Retinal pigment epithelial cell (primary cell): ENCODE data around the gene HAO2.
"Not testable (repeated sequence)": the region's sequence is repeated elsewhere in the genome, so short reads cannot be mapped to it uniquely, and the experiment has no call there.

Experiments used
- DNase-seq: peaks from one replicate; pipeline ENCODE4 v3.0.0-alpha.2; 2010; ENCODE audit warnings: low read depth
- H3K4me3 ChIP-seq: 2 replicates; pipeline ENCODE4 v1.5.1; 2011; ENCODE audit warnings: mild to moderate bottlenecking, low read length, control low read depth, moderate library complexity
- TF ChIP-seq, protein P1 (sequence below): conservative IDR thresholded peaks from 2 replicates; pipeline ENCODE4 v1.5.1; 2011; ENCODE audit warnings: low read depth, low read length, control low read depth, inconsistent platforms

HAO2 gene

DNA sequence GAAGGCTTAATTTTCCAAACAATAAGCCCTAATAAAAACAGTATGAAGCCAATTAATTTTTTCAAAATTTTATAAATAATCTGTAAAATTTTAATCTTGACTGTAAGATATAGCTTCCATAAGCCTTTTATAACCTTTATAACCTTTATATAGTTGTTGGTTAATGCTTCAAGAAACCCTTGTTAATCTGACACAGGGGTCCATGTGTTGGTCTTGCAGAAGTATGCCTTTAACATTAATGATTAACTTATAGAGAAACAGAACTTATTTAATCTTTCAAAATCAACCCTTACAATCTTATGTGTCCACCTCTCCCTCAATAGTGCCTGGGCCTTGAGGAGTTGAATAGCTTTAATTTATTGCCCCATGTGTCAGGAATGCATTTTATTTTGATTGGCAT is 23.2 kb upstream of the HAO2 start:
- no peak for DNase-seq
- H3K4me3 ChIP-seq = no peak overlapping the region
- TF ChIP-seq, protein P1, sequence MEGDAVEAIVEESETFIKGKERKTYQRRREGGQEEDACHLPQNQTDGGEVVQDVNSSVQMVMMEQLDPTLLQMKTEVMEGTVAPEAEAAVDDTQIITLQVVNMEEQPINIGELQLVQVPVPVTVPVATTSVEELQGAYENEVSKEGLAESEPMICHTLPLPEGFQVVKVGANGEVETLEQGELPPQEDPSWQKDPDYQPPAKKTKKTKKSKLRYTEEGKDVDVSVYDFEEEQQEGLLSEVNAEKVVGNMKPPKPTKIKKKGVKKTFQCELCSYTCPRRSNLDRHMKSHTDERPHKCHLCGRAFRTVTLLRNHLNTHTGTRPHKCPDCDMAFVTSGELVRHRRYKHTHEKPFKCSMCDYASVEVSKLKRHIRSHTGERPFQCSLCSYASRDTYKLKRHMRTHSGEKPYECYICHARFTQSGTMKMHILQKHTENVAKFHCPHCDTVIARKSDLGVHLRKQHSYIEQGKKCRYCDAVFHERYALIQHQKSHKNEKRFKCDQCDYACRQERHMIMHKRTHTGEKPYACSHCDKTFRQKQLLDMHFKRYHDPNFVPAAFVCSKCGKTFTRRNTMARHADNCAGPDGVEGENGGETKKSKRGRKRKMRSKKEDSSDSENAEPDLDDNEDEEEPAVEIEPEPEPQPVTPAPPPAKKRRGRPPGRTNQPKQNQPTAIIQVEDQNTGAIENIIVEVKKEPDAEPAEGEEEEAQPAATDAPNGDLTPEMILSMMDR = no peak

DNA sequence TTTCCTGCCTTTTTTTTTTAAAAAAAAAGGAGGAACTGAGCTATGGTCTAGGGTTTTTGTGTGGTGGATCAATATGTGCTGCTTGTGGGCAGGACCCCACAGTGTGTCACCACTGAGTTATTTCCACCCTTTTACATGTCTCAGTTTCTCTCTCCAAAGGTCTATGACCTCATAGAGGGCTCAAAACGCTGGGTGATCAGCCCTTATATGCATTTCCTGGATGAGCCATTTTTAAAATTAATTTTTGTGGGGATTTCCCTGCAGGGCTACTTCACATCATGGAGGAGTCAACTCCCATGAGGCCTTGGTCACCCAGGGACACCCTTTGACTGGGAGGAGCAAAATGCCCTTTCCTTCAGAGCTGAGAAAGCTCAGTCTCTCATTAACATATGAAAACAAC is 20.7 kb upstream of the HAO2 start:
- H3K4me3 ChIP-seq = no peak overlapping the region
- DNase-seq = no peak

DNA sequence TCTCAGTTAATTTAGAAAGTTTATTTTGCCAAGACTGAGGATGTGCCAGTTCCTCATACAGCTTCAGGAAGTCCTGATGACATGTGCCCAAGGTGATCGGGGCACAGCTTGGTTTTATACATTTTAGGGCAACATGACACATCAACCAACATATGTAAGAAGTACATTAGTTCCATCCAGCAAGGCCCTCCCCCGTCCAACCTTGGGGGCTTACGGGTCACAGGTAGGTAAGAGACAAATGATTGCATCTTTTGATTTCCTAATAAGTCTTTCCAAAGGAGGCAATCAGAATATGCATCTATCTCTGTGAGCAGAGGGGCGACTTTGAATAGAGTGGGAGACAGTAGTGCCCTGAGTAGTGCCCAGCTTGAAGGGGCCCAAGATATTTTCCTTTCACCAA is 19.6 kb upstream of the HAO2 start:
- no peak for DNase-seq
- TF ChIP-seq, protein P1 = no peak
- H3K4me3 ChIP-seq = no peak overlapping the region

More for the DNA sequence above, 20.7 kb upstream of the HAO2 start:
- TF ChIP-seq, protein P1 = no peak

DNA sequence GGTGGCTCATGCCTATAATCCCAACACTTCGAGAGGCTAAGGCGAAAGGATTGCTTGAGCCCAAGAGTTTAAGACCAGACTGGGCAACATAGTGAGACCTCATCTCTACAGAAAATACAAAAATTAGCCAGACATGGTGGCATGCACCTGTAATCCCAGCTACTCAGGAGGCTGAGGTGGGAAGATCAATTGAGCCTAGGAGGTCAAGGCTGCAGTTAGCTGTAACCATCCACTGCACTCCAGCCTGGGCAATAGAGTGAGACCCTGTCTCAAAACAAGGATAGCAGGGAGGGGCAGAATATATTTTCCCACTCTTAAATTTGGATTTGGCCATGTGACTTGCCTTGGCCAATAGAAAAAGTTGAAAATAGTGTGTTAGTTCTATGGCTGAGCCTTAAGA is 17.7 kb upstream of the HAO2 start:
- DNase-seq, H3K4me3 ChIP-seq: not testable (repeated sequence)

DNA sequence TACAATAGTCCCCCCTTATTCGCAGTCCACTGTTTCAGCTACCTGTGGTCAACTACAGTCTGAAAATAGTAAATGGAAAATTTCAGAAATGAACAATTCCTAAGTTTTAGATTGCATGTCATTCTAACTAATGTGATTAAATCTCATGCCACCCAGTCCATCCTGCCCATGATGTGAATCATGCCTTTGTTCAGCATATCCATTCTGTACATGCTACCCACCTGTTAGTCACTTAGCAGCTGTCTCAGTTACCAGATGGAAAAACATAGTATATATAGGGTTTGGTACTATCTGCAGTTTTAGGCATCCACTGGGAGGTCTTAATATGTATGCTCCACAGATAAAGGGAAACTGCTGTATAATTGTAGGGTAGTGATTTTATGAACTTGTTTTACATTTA is 16.6 kb upstream of the HAO2 start:
- TF ChIP-seq, protein P1 = no peak
- no peak for DNase-seq
- H3K4me3 ChIP-seq = no peak overlapping the region

DNA sequence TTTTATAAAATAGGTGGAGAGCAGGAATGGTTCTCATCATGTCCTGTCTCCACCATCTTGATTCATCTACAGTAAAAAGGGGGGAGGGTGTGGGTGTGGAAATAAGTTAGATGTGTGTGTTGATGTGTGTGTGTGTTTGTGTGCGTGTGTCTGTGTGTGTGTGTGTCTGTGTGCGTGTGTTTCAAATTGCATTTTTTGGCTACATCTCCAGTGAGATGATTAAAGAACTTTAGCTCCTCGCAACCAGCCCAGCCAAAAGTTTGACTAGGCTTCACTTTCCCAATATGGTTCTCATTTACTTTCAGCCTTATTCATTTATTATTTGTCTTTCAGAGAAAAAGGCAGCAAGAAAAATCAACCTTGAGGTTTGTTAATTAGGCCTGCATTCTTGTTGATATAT is 14.7 kb upstream of the HAO2 start:
- no peak overlapping the region for H3K4me3 ChIP-seq
- DNase-seq = no peak
- TF ChIP-seq, protein P1 = no peak

DNA sequence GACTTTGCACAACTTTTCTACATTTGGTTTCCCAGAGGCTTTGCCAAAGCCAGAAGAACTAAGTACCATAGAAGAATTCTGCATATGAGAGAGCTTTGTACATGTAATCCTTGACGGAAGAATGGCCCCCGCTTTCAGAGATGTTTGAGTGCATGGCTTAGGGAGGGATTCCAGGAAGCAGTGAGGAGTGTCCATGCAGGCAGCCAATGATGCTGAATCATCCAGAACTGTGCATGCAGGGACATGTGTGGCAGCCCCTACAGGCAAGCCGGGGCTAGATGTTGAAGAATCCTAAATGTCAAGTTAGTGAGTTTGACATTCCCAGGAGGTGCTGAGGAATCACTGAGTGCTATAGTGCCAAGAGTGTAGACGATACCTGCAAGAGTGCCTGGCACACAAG is 9.9 kb upstream of the HAO2 start:
- DNase-seq = no peak
- no peak overlapping the region for H3K4me3 ChIP-seq
- TF ChIP-seq, protein P1 = no peak

DNA sequence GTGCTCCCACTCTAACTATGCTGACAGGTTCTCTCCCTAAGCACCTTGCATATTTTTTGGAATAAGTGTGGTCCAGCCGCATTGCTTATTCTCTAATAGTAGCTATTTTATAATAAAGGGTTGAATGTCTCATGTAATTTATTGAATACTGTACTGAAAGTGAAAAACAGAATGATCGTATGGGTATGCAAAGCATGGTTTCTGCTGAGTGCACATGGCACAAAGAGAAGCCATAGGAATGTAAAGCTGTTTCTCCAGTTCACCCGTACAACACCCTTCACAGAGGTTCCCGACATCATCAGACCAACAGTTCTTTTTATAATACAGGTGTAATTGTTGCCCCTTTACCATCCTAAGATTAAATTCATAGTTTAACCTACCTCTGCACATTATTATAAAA is 8.9 kb upstream of the HAO2 start:
- no peak for DNase-seq
- no peak overlapping the region for H3K4me3 ChIP-seq
- TF ChIP-seq, protein P1 = no peak
